GM21619 (cell line): ENCODE measurements around the gene TOPAZ1.
A peak's percentile ranks its signal among the peaks of the same experiment; 100 is the strongest.

Experiments used
- ATAC-seq: cut with Tn5 transposase; IDR thresholded peaks from one replicate; pipeline ENCODE4 v1.9.1; 2021; ENCODE audit not compliant: unreplicated experiment

TOPAZ1 gene

GRCh38 chr3:44241706-44242105, at the start of gene TOPAZ1:
TOPAZ1 (plus strand) TSS chr3:44241886; CDS start chr3:44242054, 168 bp downstream.
- no peak for ATAC-seq

DNA sequence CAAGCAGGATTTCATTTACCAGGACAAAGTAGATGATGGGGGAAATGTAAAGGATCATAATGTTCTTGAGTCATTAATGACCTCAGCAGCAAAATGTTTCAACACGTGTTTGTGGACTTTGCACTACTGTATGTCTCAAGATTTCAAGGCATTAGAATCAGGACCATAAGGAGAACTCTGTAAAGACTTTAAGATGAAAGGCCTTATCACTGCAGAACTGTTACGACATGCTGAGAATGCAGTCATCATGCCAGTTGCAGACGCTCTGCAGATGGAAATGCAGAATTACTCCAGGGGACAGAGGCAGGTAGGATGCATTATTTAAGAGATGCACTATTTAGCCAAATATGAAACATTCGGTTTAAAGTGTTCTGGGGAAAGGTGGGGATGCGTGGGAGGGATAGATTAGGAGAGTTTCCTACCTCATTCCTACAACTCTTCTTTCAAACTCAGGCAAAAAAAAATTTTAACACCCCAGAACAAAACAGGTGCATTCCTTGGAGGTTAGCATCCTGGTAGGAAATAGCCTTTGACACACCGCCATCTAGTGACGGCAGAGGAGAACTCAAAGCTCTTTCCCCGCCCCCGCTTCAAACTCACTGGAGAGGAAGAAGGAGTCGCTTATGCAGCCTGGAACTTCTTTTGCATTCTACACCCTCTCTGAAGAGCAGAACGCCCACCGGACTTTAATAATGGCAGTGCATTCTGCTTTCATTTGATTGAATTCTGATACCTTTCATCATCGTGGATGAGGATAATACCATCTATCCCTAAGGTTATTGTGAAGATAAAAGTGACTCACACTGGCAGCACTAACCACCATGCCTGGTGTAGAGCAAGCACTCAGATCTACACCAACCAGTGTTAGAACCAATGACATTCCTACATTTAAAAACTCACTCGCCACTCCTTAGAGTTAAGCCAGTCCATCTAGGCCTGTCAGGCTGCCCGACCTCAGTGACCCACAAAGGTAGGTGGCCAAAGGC, 43.1 kb upstream of the TOPAZ1 start:
- no peak for ATAC-seq

- no peak for ATAC-seq
Observed at GRCh38 chr3:44206261-44206660, 35.4 kb upstream of the TOPAZ1 start.

DNA sequence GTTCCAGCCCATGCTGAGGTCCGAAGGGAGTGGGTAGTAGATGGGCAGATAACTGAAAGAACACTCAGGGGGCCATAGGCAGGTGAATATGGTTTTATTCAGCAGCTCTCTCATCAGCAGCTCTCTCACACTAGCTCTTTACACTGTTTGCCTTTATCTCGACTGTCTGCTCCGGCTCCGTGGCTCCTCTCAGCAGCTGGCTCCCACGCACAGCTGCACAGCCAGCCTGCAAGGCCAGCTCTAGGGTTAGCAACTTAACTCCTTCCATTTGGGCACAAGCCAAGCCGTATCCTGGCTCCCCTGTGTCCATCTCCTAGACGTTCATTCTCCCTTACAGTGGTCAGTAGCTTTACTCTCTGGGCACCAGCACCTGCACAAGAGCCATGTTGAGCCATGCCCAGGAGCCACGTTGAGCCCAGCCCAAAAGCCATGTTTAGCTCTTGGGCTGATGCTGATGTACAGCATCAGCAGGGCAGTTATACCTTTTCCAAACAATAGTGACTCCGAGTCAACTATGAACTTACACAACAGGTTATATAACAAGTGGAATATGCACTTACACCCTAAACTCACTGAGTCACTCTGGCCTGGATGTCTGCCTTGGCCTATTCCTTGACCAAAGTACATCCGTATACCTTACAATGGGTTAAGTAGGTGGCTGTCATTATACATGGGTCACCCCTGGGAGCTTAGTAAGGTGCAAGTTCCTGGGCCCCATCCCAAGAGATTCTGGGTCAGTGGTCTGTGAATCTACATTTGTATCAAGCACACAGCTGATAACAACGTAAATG, 34.6 kb upstream of the TOPAZ1 start:
- ATAC-seq = no peak

GRCh38 chr3:44208086-44208485, 33.6 kb upstream of the TOPAZ1 start:
- ATAC-seq = no peak

DNA sequence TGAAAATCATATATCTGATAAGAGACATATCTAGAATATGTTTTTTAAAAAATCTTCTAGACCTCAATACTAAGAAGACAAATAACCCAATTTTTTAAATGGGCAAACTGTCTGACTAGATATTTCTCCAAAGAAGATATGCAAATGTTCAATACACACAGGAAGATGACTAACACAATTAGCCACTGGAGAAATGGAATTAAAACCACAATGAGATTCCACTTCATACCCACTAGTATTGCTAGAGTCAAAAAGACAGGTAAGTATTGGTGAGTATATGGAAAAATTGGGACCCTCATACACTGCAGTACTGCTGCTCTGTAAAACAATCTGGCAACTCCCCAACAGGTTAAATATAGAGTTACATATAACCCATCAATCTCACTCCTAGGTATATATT, 33.1 kb upstream of the TOPAZ1 start:
- no peak for ATAC-seq

GRCh38 chr3:44210967-44211366, 30.7 kb upstream of the TOPAZ1 start:
- ATAC-seq = no peak

DNA sequence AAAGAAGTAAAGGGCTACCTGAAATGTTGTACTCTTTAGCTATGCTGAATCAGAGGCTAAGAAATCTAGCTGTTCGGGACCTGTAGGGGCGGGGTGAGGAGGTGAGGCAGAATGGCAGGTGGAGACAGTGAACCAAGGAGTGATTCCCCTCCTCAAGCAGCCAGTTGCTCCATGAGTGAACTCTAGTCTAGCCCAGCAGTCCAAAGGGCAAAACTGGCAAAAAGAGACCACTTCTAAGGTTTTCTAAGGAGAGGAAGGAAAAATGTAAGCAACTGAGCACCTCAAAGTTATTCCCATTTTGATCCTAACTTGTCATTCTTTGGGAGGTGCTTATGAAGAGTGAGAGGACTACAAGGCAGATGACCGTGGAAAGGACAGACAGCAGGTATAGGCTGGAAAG, 19.3 kb upstream of the TOPAZ1 start:
- ATAC-seq = no peak

DNA sequence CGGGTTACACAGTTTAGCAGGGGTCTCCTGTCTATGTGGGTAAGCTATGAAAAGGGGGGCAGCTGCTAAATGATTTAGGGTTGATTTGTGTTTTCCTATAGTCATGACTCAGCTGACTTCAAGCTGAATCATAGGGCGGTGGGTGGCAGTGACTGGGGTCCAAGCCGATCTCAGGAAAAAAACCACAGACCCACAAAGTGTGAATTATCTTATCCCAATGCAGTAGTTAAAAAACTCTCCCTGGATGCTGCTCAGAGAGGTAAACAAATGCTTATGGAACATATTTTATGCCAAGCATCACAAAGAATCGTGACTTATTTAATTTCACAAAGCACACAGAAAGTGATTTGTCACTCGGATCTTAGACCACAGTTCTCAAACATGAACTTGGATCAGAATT, 18.4 kb upstream of the TOPAZ1 start:
- ATAC-seq = no peak

DNA sequence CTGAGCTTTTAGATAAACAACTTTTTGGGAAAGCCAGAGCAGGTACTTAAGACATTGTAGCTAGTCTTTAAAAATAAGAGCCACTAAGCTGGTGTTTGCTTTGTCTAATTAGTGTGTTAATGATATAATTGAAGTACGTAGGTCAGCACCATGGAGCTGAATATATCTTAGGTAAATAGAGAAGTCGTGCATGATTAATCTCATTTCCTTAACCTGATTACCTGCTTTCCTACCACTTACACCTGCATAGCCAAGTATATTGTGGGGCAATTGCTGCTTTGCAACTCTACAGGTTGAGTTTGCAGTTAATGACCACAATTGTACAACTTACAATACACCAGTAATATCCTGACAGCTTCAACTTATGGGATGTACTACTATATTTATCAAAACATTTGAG, 17.6 kb upstream of the TOPAZ1 start:
- no peak for ATAC-seq

DNA sequence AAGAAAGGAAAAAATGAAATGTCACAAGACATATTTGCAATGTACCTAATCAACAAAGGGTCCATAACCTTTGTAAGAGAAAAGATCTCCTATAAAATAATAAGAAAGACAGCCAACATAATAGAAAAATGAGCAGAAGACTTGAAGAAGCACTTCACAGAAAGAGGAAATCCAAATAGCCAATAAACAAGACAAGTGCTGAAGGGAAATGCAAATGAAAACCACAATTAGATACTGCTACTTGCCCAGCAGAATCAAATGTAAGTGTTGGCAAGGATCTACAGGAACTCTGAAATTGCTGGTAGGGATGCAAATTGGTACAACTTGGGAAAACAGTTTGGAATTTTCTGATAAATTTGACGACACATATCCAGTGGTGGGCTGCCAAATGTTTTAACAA, 15.1 kb upstream of the TOPAZ1 start:
- no peak for ATAC-seq

DNA sequence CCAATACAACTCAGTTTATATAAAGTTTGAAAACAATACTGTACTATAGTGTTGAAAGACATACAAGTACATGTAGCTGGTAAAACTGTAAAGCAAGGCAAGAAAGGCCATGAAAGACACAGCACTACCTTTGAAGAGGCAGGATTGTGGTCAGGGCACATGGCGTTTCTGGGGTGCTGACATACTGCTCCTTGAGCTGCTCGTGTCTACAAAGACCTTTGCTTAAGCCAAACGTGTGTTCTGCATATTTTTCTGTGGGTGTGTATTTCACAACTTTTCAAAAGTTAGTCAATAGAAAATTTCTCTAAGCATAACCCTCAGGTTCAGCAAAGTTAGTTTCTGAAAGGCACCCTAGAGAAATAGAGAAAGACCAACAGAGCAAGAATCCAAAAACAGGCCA, 14.1 kb upstream of the TOPAZ1 start:
- no peak for ATAC-seq

GRCh38 chr3:44228900-44229299, 12.8 kb upstream of the TOPAZ1 start:
- no peak for ATAC-seq

DNA sequence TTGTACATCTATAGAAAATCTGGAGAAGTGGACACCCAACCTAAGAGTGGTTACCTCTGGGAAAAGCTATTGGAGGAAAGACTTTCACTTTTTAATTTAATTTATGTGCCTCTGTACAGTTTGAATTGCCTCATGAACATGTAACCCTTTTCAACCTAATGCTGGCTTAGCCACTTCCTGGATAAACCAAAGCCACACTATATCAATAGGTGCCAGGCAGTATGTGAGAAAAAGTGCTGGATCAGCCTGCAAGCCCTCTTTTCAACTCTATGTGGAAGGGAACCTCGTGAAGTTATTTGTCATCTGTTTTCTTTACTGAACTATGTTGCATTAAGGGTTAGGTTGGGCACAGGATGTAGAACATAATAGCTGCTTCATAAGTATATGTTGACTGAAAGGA, 9.3 kb upstream of the TOPAZ1 start:
- no peak for ATAC-seq

DNA sequence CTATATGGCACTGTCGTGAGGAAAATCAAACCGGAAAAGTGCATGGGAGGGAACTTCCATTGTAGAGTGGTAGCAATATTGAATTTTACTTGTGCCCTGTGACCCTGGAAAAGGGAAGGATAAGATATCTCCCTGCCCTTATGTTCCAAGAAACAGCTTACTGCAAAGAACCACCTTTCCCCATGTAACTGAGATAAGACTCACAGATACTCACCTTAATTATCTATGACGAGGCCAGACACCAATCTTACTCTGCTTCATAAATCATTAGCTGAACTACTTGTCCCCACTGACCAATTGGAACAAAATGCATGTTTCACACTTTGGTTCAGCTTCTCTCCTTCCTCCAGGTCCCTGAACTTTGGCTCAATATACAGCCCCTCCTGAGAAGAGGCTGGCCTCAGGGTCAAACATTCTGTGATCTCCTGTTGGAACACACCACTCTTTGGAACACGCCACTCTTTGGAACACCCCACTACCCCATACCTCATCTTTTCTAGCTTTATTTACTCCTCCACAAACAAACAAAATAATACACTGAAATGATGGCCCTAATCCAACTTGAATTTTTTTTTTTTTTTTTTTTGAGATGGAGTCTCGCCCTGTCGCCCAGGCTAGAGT, 6.9 kb upstream of the TOPAZ1 start:
- no peak for ATAC-seq

- ATAC-seq = peak; percentile 76
Observed at GRCh38 chr3:44235604-44236484, 5.8 kb upstream of the TOPAZ1 start.

DNA sequence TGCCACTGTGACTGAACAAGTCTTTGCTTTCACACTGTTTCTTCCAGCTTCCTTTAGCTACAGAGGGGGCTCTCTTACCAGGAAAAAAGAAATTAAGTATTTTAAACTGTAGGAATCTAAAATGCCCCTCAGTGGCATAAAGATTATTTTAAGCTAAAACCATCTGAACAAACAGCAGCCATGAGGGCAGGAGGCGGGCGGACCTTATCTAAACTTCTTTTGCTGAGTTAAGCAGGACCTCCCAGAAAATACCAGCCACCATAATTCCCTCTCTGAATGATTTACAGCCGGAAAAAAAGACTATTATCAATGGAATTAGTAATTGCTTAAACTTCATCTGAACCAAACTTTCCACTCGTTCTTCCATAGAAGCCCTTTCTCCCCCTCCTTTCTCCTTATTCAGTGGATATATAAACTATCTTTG, 5.2 kb upstream of the TOPAZ1 start:
- ATAC-seq = no peak

GRCh38 chr3:44237161-44237560, 4.5 kb upstream of the TOPAZ1 start:
- ATAC-seq = no peak

- no peak for ATAC-seq
Observed at GRCh38 chr3:44237665-44238064, 4.0 kb upstream of the TOPAZ1 start.

DNA sequence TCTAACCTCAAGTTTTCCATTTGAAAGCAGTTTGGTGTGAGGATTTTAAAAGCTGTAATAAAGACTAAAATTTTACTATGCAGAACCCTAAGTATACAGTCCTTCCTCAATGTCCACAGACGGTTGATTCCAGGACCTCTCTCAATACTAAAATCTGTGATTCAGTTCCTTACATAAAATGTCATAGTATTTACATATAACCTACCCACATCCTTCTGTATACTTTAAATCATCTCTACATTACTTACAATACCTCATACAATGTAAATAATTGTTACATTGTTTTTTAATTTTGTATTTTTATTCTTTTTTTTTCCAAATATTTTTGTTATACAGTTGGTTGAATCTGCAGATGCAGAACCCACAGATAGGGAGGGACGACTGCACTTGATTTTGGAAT, 2.8 kb upstream of the TOPAZ1 start:
- no peak for ATAC-seq

GRCh38 chr3:44240061-44240460, 1.6 kb upstream of the TOPAZ1 start:
- ATAC-seq = no peak
